GM21786 (cell line): ENCODE data around the gene ATG5.

Experiments used
- ATAC-seq: cut with Tn5 transposase; IDR thresholded peaks from one replicate; pipeline ENCODE4 v1.9.1; 2021; ENCODE audit not compliant: unreplicated experiment

ATG5 gene

DNA sequence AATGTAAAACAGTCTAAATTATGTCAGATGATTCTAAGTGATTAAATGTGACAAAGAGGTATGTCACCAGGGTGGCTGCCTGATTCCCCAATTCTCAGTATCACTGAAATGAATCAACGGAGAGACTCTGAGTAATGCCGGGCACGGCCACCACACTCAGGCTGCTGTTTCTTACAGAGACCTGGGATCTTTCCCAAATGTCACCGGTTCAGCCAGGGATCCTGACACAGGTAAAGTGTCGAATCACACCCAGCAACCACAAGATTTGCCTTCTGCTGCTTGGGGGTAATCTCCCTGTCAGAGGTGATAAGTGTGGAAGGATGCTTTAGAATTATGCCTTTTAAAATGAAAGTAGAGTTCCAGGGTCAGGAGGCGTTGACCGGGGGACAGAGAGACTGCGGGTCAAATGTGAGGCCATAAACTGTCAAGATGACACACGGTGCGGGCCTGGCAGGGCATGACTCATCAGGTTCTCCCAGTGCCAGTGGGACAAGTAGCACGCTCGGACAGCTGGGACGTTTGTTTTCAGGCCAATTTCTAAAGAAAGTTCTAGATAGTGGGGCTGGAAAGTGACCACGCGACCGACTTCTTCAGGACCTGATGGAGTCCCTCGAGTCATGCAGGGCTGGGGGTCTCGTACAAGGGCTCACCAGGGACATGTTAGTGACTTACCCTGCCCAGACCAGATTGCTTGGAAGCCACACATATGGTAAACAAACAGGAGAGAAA, 190.5 kb downstream of the ATG5 start:
- ATAC-seq = no peak
